Stromal cell of bone marrow (primary cell): Measurements from ENCODE around the gene TCHH.

Experiments
- DNase-seq: peaks from one replicate; pipeline ENCODE4 v3.0.0-alpha.2; 2012; ENCODE audit warnings: low read depth

Gene TCHH

DNA sequence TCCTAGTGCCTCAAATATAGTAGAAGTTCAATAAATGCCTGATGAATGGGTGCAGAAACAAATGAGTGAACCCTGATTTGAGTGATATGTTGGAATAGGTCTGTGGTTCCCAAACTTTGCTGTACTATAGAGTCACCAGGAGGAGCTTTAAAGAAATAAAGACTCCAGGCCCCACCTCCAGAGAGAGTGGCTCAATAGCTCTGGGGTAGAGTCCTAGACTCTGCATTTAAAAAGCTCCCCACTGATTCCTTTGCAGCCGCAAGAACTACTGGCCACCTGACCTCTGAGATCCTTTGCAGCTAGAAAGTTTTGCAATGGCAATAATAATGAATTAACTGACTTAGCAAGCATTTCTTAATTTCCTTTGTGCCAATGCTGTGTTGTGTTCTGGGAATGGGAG, 47.3 kb downstream of the TCHH start:
- no peak for DNase-seq

DNA sequence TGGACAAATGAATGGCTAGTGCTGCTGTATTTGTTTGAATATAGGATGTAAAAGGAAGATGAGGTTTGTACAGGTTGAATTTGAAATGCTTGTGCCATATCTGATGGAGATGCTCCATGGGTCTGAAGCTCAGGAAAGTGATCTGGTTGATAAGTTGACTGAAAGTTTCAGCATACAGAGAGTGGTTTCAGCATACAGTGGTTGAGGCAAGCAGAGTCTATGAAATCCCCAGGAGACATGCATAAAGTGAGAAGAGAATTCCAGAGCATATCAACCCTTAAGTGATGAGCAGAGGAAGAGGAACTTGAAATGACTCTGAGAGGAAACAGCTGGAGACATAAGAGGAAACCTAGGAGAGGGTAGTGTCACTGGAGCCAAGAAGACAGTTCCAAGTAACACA, 48.1 kb downstream of the TCHH start:
- no peak for DNase-seq

DNA sequence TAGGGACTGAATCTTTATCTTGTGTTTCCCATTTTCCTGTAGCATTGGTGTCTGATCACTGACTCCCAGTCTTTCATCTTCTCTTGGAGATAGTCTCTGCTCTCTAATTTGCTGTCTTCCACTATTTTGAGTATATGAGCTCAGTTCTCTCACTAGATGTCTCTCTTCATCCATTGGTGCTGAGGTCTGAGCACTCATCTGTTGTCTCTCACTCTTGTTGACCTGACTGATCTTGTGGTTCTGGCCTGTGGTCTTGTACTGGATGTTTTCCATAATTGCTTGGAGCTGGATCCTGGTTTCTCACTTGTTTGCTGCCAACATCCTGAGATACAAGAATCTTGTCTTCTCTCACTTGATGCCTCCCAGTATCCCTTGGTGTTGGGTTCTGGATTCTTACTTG, 53.3 kb downstream of the TCHH start:
- no peak for DNase-seq
